HG03095 (cell line): ENCODE data around the gene SLC25A21.

ENCODE experiments used
- ATAC-seq: cut with Tn5 transposase; IDR thresholded peaks from one replicate; pipeline ENCODE4 v1.9.1; 2021; ENCODE audit warnings: moderate library complexity; ENCODE audit not compliant: unreplicated experiment

The SLC25A21 gene

DNA sequence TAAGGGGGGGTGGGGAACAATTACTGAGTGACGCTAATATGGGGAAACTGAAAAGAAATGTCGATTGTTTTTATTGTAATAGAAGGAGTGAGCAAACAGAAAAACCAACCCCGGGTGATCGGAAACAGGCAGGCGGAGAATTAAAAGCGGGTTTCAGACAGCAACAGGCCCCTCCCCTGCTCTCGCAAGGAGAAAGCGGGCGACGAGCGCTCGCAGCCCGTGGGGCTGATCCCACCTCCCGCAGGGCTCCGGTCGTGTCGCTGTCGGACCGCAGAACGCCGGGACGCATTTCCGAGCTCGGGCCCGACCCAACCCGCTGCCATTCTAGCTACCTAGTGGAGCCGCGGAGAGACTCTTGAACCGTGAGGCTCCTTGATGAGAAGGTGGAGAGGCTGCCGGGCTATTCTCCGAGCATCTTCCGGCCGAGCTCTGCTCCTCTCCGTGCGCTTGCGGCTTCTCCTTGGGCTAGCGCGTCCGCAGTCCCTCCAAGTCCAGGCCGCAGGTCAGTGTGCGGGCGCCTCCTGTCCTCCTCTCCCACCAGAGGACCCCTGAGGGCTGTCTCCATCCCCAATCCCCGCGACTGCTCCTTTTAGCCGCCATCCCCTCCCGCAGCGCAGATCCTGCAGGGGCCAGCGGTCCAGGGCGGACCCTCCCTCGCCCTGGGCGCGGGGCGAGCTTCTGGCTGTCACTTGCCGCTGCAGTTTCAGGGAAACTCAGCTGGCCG lies 514.8 kb downstream of the SLC25A21 start:
- ATAC-seq: no peak

DNA sequence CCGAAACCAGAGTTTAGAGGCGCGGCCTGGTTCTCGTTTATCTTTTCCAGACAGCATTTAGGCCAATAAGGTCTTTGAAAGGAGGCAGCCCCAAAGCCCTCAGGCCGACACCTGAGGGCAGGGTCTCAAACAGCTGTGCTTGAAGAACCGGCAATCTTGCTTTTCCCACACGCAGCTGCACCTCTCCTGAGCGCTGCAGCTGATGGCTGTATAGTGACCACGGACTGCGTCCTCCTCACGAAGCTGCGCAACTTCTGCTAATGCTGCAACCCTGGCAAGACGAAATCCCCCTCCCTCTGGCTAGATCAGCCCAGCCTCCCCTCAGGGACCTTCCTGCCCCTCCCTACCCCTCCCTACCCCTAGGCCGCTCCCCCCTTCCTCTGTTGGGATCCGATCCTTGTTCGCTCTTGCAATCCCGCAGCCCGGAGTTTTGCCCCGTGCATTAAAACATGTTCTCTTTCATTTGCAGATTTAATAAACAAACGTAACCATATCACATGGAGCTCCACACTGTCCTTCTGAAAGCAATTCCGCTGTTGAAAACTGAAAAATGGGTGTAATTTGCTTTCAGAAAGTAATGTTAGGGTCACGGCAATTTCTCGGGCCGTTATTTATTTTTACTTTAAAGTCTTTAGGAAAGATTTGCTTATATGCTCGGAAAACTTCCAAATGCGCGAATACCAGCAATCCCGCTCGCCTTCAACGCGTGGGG lies 515.6 kb downstream of the SLC25A21 start:
- no peak for ATAC-seq

GRCh38 chr14:36655963-36656686 lies 516.3 kb downstream of the SLC25A21 start:
- ATAC-seq: no peak

DNA sequence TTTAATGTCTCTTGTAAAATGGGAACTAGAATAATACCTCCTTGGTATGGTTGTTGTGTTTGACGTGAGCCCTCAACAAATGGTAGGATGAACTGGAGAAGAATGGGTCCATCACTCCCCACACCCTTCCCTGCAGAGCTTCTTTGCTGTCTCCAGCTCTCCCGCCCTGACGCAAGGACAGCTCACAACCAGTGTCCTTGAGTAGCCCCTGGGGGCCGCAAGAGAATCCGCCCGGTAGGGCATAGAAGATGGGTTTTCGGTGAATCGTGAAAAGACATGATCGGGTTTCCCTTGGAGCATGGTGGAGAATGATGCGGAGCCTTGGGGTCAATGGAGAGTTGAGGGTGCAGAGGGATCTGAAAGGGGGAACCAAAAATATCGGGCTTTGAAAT lies 516.8 kb downstream of the SLC25A21 start:
- ATAC-seq: no peak

GRCh38 chr14:36654794-36655381 lies 517.5 kb downstream of the SLC25A21 start:
- ATAC-seq: no peak

GRCh38 chr14:36653962-36654793 lies 518.2 kb downstream of the SLC25A21 start:
- ATAC-seq: no peak

DNA sequence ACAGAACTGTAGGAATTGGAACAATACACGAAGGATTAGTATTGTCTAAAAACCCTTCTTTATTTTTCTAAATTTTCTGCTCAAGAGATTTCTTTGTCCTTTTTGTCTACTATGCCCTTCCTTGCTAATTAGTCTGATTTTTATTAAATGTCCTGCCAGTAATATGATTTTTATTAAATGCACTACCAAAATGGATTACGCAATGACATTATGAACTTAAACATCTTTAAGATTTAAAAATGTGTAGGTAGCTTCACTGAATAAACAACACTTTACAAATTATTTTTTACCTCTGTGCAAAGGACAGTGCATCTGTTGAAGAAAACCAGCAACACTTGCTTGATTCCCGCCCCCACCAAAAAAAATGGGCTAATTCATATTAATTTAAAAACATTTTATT lies 519.0 kb downstream of the SLC25A21 start:
- no peak for ATAC-seq

DNA sequence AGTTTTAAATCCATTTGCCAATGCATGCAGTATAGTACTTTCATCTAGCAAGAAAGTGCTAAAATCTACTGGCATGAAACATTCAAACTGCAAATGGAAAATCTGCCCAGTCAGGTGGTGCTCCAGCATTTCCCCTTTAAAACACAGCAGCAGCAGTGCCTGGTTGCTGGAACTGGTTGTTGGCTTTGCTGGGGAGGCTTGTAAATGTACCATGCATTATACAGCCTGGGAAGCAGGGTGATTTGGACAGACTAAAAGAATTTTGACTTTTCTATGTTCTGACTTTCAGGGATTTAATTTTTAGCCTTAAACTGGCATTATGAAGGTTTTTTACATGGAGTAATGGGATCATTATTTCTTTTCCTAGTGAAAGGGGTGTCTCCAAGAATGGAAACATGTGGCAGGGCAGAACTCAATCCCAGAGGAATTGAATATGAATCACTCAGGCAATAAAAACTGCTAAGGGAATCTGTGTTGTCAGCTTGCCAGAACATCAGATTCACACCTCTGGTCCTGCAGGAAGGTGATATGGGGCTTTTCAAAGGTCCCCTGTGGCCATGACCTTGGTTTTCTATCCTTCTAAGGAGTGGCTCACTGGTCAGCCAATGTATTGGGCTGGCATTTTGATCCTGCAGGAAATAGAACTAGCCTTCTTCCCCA lies 519.7 kb downstream of the SLC25A21 start:
- ATAC-seq: no peak

DNA sequence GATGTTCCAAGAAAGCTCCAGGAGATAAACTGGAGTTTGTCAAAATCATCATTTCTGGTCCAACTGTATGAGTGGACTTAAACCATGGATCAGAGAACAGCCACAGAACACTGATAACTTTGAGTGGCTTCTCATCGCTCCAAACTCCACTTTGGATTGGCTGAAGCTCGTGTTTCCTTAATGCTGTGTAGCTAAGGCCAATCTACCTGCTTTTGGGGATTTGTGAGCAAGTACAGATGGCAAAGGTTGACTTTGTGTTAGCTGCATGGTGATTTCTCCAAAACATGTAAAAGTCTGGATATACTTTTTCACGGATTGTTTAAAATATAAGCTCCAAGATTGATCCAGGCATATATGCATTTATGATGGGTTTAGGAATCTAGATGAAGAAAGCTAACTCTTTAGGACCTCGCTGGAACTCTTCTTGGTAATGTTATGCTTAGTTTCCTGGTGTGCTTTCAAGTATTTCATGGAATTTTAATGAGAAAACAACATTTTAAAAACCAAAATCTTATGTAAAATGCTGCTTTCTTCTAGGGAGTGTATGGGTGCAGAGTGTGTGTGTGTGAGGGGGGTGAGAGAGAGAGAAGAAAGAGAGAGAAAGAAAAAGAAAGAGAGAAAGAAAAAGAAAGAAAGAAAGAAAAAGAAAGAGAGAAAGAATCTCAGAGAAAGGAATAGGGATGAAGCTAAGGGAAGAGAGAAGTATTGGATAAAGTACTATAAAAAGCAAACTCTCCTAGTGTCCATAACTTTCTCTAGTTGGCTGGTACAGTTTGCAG lies 522.3 kb downstream of the SLC25A21 start:
- no peak for ATAC-seq

- ATAC-seq: no peak
These were observed 524.3 kb downstream of the SLC25A21 start for GRCh38 chr14:36647824-36648753.

GRCh38 chr14:36647417-36647823 lies 525.0 kb downstream of the SLC25A21 start:
- no peak for ATAC-seq

GRCh38 chr14:36646664-36647416 lies 525.6 kb downstream of the SLC25A21 start:
- ATAC-seq: no peak

GRCh38 chr14:36633580-36633979 lies 538.8 kb downstream of the SLC25A21 start:
- ATAC-seq: no peak
